ENCODE measurements around the gene SLC2A1.

The SLC2A1 gene

DNA sequence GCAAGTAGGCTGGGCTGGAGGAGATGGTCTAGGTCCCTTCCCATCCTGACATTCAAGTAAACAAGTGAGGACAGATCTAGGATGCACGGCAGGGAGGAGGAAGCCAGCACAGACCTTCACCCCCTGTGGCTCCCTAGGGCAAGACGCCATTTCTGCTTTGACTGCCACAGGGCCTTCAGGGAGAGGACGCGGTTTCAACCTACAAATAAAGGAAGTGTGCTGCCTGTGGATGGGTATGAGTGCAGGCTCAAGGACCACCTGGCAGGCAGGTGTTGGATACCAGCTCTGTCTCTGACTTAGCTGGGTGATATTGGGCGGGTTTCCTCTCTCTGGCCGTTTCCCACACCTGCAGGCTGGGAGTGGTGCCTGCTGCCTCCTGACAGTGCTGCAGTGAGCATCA is 16.2 kb downstream of the SLC2A1 start:
- DNase-seq (ENCODE audit: low spot score), result no peak

DNA sequence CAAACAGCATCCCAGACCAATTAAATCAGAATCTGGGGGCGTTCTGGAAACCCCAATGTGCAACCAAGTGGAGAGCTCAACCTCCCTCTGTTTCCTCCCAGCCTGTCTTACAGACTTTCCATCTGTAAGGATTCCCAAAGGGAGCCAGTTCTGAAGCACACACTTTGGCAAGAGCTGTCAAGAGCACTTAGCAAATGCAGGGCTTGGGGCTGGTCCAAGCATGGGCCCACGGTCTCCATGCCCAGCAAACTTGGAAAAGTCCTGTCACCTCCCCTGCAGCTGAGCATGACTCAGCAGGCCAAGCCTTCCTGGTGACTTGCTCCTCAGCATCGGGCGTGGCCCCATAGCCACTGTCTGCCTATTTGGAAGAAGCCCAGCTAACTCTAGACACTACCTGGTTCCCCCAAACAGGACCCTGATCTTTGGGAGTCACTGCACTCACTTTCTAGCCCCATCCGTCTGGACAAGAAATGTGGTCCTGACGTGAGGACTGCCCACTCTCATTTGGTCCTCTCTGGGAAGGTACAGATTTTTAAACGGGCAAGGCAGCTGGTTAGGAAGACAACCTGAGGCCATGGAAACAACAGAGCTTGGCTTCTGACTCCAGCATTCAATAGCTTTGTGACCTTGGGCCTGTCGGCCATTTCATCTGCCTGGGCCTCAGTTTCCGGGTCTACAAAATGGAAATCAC is 16.9 kb downstream of the SLC2A1 start:
- peak; percentile 89 for DNase-seq (ENCODE audit: low spot score)

DNA sequence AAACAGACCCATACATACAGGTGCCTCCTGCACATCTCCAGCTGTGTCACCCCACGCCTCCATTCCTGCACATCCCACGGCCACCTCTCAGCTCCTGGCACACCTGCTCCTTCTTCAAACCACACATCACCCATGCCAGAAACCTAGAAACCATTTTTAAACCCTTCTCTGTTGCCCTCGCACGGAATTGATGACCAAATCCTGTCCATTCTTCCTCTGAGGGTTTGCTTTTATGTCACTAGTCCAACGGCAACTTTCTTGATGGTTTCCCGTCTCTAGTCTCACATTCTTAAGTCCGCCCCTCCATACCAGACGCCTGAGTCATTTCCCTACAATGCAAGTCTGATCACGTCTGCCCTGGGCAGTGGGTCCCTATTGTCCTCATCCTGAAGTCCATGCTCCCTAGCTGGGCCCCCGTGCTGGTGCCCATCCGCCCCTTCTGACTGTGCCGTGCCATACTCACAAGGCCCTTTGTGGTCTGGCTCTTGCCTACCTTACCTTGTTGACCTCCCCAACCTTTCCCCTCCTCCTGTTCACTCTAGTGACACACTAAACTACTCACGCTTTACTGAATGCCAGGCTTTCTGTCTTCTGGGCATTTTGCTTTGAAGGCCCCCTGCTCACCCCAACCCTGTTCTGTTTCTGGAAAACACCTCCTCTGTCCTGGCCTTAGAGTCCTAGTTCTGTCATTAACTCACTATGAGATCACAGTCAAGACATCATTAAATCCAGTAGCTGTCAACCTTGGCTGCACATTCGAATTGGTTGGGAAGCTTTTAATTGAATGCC is 17.6 kb downstream of the SLC2A1 start:
- peak; percentile 88 for DNase-seq (ENCODE audit: low spot score)

DNA sequence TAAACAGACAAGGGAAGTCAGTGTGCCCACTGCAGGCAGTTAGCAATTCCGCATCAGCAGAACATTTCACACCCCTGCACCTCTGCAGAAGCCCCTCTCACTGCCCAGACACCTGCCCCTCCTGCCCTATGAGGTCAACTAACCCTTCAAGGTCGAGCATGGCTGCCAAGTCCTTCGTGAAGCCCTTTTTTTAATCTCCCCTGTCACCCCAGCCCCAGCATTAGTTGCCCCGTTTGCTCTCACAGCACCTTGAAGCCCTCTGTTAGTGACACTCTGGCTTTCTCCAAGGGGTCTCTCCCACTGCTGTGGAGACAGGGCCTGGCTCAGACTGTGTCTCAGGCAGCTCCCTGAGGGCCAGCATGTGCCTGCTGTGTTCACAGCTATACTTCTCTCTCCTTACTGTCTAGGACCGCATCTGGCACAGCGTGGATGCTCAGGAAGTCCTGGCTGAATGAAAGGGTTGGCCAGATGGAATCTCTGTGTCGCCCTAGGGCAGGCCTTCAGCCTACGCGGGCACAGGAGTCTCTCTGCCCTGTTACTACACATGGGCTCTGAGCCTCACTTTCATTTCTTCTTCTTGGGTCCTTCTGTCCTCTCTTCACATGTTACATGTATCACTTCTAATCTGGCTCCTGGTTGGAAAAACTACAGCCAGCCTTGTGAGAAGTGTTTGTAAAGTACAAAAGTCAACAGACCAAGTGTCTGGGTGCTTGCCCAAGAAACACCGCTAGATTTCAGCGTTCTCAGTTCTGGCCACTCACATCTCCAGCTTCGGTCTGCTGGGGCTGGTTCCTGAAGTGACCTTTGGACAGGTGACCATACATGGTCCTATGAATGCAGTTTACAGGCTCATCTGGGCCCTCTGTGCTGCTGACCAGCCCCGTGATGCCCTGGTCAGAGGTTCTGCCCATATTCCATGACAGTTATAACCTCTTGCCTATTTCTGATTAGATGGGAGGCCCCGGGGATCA is 19.7 kb downstream of the SLC2A1 start:
- DNase-seq (ENCODE audit: low spot score), result no peak

DNA sequence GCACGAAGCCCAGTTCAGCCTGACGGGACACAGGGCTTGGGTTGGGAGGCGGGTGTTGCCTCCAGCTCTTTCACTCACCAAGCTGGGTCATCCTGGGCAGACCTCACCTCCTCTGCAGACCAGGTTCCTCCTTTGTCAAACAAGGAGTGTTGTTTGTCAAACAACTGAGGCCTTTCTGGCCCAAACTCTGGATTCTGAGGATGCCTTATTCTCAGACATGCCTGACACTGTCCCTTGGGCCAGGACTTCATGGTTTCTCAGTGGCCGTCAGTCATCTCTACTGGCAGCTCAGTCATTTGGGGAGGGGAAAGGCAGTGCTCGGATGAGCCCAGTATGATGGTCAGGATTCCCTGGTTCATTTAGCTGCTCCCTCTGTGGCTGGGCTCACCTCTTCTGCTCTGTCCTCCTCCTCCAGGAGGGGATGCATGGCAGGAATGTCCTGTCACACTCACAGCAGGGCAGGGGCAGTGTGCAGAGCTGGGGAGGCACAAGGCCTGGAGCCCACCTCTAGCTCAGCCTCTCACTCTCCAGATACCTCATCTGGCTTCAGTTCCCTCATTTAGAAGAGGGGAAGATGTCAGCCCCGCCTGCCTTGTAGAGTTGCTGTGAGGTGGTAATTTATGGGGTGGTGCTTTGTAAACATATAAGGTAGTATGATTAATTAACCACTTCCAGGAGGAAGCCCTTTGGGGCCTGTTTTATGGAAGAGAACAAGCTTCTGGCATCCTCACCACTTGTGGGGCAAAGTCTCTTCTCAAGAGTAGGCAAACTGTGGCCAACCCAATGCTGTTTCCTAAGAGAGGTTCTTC is 20.6 kb downstream of the SLC2A1 start:
- DNase-seq (ENCODE audit: low spot score), result no peak

DNA sequence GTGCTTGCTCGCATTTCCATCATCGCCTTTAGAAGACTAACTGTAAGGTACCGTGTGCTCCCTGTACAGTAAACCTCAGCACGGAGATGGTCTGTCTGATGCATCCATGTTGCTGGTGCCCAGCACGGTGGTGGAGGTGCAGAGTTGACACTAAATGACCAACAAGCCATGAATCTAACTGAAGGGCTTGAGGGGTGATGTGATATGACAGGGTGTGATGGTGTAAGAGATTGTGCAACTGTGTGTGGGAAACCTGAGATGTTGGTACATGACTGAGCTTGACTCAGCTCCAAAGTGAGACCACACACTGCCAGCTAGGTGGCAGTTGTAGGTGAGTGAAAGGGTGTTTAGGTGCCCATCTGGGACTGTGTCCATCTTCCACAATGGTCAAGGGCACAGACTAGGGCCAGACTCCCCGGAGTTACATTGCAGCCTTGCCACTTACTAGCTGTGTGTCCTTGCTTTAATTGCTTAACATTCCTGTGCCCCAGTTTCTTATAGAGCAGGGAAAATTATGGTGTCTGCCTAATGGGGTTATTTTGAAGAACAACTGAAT is 21.4 kb downstream of the SLC2A1 start:
- no peak for DNase-seq (ENCODE audit: low spot score)

DNA sequence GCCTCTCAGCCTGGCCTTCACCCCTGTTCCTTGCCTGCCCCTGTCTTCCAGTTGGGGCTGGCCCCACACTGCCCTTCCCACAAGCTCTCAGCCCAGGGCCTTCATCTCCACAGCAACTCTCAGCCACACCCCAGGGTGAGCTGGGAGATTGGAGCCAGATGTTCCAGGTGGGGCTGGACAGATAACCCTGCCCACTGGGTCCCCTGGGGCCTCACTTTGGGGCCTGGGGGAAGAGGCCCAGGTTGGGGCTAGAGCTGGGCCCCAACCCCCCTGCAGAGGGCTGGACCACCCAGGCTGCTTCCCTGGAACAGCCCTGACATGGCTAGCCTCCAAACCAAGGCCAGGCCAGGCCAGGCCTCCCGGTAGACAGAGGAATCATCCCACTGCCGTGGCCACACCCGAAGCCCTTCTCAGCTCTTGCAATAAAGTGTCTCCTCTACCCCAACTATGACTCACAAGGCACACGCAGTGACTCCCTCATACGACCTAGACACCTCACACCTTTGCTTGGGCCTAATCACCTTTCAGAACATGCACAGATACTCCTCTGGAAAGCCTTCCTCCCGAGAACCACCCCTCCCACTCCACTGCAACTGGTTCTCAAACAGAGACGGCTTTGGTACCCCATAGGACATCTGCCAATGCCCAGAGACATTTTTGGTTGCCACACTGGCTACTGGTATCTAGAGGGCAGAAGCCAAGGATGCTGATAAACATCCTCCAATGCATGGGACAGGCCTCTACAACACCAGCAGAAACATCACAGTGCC is 22.2 kb downstream of the SLC2A1 start:
- peak; percentile 79 for DNase-seq (ENCODE audit: low spot score)

DNA sequence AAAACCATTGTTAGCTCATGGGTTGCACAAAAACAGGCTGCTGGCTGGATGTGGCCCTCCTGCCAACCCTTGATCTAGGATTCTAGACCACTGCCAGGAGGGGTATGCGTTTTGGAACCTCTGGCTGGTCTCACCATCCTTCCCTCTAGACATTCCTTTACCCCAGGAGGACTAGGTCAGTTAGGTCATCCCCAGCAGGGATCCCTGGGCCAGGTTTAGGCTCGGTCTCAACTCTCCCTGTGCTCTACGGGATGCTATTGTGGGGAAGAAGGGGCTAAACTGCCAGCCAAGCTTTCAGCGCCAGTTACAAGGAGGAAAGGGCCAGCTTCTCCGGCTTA is 22.7 kb downstream of the SLC2A1 start:
- DNase-seq (ENCODE audit: low spot score), result no peak

DNA sequence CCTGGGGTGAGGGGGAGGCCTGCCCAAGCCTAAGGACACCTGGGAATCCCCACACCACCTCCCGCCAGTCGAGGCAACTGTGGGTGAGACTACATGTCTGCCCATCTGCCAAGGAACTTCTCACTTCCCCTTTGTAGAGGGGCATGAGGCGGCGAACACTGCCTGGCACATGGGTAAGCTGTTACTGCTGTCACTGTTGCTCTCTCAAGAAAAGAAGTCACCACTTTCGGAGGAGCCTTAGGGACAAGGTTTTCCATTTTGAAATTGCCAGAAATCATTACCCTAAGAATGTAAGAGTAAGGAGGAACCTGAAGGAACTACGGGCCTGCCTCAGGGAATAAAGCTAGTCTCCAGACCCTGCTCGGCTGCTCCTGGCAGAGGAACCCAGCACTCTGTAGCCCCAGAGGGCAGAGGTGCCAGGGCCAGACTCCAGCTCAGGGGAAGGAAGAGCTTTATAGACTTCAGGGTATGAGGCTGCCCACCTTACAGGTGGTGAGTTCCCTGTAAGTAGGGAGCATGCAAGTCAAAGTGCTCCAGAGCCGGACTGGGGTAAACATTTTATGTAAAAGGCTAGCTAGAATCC is 23.3 kb downstream of the SLC2A1 start:
- no peak for DNase-seq (ENCODE audit: low spot score)

DNA sequence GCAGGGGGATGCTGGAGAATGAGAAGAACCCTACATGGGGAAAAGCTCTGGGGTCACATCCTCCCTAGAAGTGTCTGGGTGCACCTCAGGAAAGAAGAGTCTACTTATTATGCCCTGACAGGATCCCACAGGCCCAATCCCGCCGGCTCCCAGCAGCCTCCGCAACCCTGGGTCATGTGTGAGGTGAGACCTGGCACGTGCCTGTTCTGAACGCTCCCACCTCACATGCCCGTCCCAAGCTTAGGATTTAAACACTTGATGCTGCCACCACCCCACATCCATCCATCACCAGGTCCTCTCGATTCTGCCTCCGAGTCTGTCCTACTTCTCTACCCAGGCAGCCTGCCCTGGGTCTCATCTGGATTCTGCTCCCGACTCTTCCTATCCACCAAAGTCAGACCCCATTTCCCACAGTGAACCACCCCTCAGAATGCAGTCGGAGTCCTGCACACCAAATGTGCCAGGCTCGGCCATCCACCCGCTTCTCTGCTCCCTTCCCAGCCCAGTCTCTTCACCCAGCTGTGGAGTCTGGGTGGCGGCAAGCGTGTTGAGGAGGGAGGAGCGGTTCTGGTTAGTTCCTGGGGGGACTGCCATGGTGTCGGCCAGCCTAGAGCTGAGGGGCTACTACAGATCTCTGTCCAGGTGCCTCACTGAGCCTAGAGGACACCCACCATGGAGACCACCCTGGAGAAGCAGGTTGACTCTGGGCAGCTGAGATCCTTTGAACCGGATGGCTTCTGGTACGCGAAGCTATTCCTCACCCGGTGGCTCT is 23.9 kb downstream of the SLC2A1 start:
- DNase-seq (ENCODE audit: low spot score), result no peak

DNA sequence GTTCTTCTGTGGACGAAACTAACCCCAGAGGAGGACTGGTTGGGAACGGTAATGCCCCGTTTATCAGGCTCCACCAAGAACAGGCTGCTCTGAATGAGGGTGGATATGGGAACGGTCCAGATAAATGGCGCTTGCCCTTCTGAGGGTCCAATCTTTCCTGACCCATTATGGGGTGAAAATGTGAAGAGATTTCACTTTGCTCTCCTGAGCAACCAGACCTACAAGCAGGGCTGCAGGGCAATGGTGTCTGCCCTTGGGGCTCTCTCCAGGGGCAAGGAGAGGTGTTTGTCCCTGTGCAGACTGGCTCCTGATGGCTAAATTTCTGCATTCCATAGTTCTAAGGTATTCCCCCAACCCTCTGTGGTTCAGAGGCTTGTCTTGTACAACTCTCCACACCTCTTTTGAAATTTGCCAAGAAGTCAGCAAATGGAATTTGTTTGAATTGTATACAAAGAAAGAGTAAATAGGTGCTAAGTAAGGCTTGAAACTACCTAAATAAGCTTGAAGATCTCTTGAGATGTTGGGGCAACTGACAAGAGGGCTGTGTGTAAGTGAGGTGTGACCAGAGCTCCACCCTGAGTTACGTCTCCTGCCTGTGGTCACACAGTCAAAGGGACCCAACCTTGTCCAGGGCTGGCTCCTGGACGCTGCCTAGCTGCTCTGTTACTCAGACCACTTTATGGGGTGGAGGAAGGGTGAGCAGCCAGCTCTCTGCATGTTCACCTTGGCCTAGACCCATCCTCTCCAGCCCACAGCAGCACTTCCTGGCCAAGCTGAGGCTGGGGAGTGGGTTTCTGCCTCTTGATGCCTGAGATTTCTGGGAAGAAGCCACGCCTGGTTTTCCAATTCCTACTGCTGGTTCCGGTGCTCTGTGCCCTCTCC is 24.8 kb downstream of the SLC2A1 start:
- no peak for DNase-seq (ENCODE audit: low spot score)

DNA sequence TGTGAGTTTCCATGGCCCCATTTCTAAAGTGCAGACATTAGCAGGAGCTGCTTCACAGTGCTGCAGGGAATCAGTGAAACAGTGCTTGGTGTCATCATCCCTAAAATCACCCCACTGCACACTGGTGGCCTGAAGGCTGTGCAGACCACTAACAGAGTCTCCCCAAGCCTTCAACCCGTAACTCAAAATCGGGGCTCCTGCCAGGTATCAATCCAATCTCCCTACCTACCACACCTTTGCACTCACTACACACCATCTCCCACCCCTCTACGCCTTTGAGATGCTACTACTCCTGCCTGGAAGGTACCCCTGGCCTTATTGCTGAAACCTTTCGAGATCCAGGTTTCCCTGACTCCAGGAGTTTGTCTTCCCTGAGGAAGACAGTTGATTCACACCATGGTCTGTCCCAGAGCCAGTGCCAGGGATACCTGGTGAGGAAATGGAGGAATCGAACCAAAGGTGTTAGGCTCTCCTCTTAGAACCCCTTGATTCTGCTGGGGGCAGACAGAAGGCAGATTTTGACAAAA is 25.5 kb downstream of the SLC2A1 start:
- DNase-seq (ENCODE audit: low spot score), result no peak

DNA sequence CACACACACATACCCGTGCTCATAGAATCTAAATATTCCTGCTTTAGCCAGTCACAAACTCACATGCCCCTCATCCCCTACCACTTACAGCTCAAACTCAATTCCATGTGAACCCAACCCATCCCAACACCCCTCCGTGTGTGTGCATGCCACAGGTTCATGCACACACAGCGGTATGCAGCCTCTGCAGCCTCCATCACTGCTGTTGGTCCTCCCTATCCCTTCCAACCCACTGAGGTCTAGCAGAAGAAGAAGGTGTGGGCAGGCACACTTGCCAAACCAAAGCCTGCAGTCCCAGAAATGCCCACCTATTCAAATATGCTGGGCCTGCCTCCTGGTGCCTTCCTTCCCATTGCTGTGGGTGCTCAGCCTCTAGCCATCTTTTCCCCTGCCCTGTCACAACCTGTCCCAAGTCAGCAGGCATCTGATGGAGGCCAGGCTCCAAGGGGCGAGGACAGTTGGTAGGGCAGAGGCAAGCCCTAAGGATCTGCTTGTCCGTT is 26.2 kb downstream of the SLC2A1 start:
- DNase-seq (ENCODE audit: low spot score), result no peak

DNA sequence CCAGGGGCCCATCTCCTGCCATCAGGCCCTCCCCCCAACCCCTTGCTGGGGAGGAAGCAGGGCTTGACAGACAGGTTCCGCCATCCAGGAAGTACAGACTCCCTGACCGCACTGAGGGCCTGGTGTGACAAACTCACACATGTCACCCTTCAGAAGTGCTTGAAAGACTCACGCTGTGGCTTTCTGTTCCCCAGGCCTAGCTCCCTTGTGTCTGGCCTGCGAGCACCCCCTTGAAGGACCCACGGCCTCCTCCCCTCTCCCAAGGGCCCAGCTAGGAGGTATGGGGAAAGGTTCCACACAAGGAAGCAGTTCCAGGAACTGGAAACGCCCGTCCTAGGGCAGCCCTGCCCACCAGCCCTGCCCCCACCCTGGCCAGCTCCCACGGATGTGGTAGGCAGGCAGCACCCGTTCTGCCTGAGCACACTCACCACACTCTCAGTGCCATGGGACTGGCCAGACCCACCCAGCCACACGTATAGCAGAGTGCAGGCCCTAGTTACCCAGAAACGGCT is 26.7 kb downstream of the SLC2A1 start:
- DNase-seq (ENCODE audit: low spot score), result no peak

DNA sequence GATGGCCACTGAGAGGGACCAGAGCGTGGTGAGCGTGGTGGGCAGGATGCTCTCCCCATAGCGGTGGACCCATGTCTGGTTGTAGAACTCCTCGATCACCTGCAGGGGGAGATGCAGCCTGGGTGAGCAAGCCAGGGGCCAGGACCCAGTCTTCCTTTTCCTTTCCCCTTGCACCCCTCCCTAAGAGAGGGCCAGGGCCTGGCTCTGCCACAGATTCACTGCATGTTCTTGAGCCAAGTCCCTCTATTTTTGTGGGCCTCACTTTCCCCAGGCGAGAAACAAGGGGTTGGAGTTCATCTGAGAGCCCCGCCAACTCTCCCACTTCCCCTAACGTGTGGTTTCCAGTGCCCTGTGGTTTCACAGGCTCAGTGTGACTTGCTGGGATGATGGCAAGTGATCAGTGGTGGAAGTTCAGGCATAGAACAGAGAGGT is 27.5 kb downstream of the SLC2A1 start:
- DNase-seq (ENCODE audit: low spot score), result peak; percentile 68

DNA sequence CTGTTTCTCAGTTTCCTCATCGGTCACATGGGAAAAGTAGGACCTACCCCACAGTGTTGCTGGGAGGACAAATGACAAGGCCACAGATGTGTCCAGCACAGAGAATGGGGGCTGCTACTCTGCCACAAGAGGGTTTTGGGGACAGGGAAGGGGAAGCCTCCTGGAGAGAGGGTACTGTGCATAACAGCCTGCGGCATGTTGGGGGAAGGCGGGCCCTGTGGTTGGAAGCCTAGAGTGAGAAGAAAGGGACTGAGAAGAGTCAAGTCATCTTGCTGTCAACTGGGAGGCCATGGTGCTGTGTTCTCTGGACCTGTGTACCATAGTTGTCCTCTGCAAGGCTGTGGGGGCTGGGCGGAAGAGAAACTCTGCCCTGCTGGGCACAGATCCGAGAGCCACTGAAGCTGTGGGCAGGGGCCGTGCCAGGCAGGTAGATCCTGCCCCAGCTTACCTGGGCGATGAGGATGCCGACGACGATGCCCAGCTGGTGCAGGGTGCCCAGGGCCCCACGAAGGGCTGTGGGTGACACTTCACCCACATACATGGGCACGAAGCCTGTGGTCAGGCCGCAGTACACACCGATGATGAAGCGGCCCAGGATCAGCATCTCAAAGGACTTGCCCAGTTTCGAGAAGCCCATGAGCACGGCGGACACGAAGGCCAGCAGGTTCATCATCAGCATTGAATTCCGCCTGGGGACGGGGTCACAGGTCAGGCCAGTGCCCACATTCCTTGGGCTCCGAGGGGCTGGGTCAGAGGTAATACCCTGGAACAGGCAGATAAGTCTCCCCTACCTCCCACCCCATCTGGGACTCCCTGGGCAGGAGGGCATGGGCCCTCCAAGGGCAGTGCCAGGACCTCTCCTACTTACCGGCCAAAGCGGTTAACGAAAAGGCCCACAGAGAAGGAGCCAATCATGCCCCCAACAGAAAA is 28.2 kb downstream of the SLC2A1 start:
- DNase-seq (ENCODE audit: low spot score), result no peak

Measured in GM03348 (cell line).